ENCODE data around the gene ATP8B4.

ATP8B4 gene

DNA sequence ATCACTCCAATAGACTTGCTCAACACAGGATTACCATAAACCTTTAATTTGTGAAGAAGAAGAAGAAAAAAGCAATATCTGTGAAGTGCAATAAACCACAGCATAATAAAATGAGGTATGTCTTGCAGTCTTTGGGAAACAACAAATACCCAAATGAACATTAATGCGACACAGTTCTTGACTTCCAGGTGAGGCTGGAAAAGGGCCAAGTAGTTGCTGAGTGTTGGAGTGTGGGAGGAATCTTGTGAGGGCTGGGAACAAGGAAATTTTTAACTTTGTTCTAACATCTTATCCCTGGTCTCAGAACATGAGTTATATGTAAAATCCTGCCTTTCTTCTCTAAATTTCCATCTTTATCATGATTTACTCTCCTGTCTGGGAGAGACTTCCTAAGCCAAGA, 291.7 kb downstream of the ATP8B4 start:
- no peaks in the 10 kb centered on the region for H4K20me1 ChIP-seq (ENCODE audit: insufficient read depth, low read length, poor library complexity, severe bottlenecking)
- no peaks in the 10 kb centered on the region for H3F3A ChIP-seq (ENCODE audit: low read depth)
- peaks cover 15% of the 10 kb centered on the region for H3K4me1 ChIP-seq (ENCODE audit: insufficient read depth, low read length, poor library complexity, severe bottlenecking)
- H3K79me2 ChIP-seq (ENCODE audit: insufficient read depth, low read length): no peaks in the 10 kb centered on the region
- no peaks in the 10 kb centered on the region for H3K9me3 ChIP-seq (ENCODE audit: insufficient read depth, low read depth, low read length)
- H3K27me3 ChIP-seq (ENCODE audit: insufficient read depth, low read length, poor library complexity, severe bottlenecking): no peaks in the 10 kb centered on the region
- no peak overlapping the region for H3K4me3 ChIP-seq (ENCODE audit: low read length, poor library complexity, severe bottlenecking)
- no peak overlapping the region for H2AFZ ChIP-seq (ENCODE audit: low read length)
- no peak overlapping the region for H3K4me2 ChIP-seq (ENCODE audit: low read depth, low read length, poor library complexity, severe bottlenecking)
- TF ChIP-seq, protein P1, sequence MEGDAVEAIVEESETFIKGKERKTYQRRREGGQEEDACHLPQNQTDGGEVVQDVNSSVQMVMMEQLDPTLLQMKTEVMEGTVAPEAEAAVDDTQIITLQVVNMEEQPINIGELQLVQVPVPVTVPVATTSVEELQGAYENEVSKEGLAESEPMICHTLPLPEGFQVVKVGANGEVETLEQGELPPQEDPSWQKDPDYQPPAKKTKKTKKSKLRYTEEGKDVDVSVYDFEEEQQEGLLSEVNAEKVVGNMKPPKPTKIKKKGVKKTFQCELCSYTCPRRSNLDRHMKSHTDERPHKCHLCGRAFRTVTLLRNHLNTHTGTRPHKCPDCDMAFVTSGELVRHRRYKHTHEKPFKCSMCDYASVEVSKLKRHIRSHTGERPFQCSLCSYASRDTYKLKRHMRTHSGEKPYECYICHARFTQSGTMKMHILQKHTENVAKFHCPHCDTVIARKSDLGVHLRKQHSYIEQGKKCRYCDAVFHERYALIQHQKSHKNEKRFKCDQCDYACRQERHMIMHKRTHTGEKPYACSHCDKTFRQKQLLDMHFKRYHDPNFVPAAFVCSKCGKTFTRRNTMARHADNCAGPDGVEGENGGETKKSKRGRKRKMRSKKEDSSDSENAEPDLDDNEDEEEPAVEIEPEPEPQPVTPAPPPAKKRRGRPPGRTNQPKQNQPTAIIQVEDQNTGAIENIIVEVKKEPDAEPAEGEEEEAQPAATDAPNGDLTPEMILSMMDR (conservative IDR thresholded peaks at IDR 0.05; ENCODE audit: low read length): no peak
- no peak for TF ChIP-seq EZH2phosphoT487 (IDR thresholded peaks at IDR 0.05; ENCODE audit: borderline replicate concordance)
- no peaks in the 10 kb centered on the region for H3K36me3 ChIP-seq (ENCODE audit: insufficient read depth, low read length)
- H3K9me2 ChIP-seq (replicated peaks; ENCODE audit: low read depth, low read length): no peaks in the 10 kb centered on the region
- H3K9ac ChIP-seq (ENCODE audit: low read depth, low read length, poor library complexity, severe bottlenecking): no peak overlapping the region

DNA sequence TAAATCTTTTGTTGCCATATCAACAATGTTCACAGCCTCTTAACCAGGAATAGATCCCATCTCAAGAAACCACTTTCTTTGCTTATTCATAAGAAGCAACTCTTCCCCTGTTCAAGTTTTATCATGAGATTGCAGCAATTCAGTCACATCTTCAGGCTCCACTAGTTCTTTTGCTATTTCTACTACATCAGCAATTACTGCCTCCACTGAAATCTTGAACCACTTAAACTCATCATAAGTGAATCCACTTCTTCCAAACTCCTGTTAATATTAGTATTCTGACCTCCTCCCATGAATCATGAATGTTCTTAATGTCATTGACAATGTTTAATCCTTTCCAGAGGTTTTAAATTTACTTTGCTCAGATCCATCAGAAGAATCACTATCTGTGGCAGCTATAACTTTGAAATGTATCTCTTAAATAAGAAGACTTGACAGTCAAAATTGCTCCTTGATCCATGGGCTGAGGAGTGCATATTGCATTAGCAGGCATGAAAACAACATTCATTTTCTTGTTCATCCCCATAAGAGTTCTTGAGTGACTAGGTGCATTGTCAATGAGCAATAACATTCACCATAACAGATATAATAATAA, 292.3 kb downstream of the ATP8B4 start:
- no peak overlapping the region for H3K4me3 ChIP-seq (ENCODE audit: low read length, poor library complexity, severe bottlenecking)
- no peaks in the 10 kb centered on the region for H3K9me3 ChIP-seq (ENCODE audit: insufficient read depth, low read depth, low read length)
- H3K27me3 ChIP-seq (ENCODE audit: insufficient read depth, low read length, poor library complexity, severe bottlenecking): no peaks in the 10 kb centered on the region
- no peak overlapping the region for H2AFZ ChIP-seq (ENCODE audit: low read length)
- H4K20me1 ChIP-seq (ENCODE audit: insufficient read depth, low read length, poor library complexity, severe bottlenecking): no peaks in the 10 kb centered on the region
- H3K79me2 ChIP-seq (ENCODE audit: insufficient read depth, low read length): no peaks in the 10 kb centered on the region
- H3F3A ChIP-seq (ENCODE audit: low read depth): no peaks in the 10 kb centered on the region
- H3K9ac ChIP-seq (ENCODE audit: low read depth, low read length, poor library complexity, severe bottlenecking): no peak overlapping the region
- H3K9me2 ChIP-seq (replicated peaks; ENCODE audit: low read depth, low read length): no peaks in the 10 kb centered on the region
- peaks cover 15% of the 10 kb centered on the region for H3K4me1 ChIP-seq (ENCODE audit: insufficient read depth, low read length, poor library complexity, severe bottlenecking)
- no peak overlapping the region for H3K4me2 ChIP-seq (ENCODE audit: low read depth, low read length, poor library complexity, severe bottlenecking)
- TF ChIP-seq, protein P1 (conservative IDR thresholded peaks at IDR 0.05; ENCODE audit: low read length): no peak
- TF ChIP-seq EZH2phosphoT487 (IDR thresholded peaks at IDR 0.05; ENCODE audit: borderline replicate concordance): no peak
- no peaks in the 10 kb centered on the region for H3K36me3 ChIP-seq (ENCODE audit: insufficient read depth, low read length)

DNA sequence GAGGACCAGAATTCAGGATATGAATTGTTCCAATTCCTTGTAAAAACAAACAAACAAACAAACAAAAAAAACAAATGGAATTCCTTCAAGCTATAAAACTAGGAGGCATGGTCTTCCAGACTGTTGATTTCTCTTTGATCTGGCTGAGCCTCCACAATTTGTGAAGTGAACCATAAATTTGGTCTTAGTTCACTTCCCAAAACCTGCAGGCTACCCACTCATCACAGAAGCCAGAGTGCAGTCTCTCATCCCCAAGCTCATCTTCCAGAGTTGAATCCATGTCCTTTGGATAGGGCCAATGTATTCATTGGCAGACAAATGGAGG, 294.3 kb downstream of the ATP8B4 start:
- H3K9ac ChIP-seq (ENCODE audit: low read depth, low read length, poor library complexity, severe bottlenecking): no peak overlapping the region
- no peaks in the 10 kb centered on the region for H3K9me3 ChIP-seq (ENCODE audit: insufficient read depth, low read depth, low read length)
- H3K79me2 ChIP-seq (ENCODE audit: insufficient read depth, low read length): no peaks in the 10 kb centered on the region
- H3F3A ChIP-seq (ENCODE audit: low read depth): no peaks in the 10 kb centered on the region
- TF ChIP-seq, protein P1 (conservative IDR thresholded peaks at IDR 0.05; ENCODE audit: low read length): no peak
- no peak for TF ChIP-seq EZH2phosphoT487 (IDR thresholded peaks at IDR 0.05; ENCODE audit: borderline replicate concordance)
- no peaks in the 10 kb centered on the region for H3K4me1 ChIP-seq (ENCODE audit: insufficient read depth, low read length, poor library complexity, severe bottlenecking)
- H3K9me2 ChIP-seq (replicated peaks; ENCODE audit: low read depth, low read length): no peaks in the 10 kb centered on the region
- H3K27me3 ChIP-seq (ENCODE audit: insufficient read depth, low read length, poor library complexity, severe bottlenecking): no peaks in the 10 kb centered on the region
- H3K4me3 ChIP-seq (ENCODE audit: low read length, poor library complexity, severe bottlenecking): no peak overlapping the region
- no peaks in the 10 kb centered on the region for H4K20me1 ChIP-seq (ENCODE audit: insufficient read depth, low read length, poor library complexity, severe bottlenecking)
- no peak overlapping the region for H3K4me2 ChIP-seq (ENCODE audit: low read depth, low read length, poor library complexity, severe bottlenecking)
- H2AFZ ChIP-seq (ENCODE audit: low read length): no peak overlapping the region
- no peaks in the 10 kb centered on the region for H3K36me3 ChIP-seq (ENCODE audit: insufficient read depth, low read length)

Measured in Loucy (cell line).